Transverse colon (tissue), 3 donors: ENCODE measurements around the gene DNAI1.

Source experiments
- EP300 ChIP-seq: sonication (generic); formaldehyde crosslinking; IDR thresholded peaks from one replicate; pipeline ENCODE4 v1.6.1; 2017; ENCODE audit warnings: antibody characterized with exemption, low read depth
- TF ChIP-seq, protein P1 (sequence below), 5 experiments: fragments of 200-600 bp in 3 of 5; fragments of 450-650 bp in 2 of 5; sonication (generic) in 3 of 5; IDR thresholded peaks; 1 replicate in 2 of 5; 2 replicates in 3 of 5; pipeline ENCODE4 v1.5.1; 2016 to 2017; ENCODE audit warnings: antibody characterized with exemption in 5 of 5, inconsistent platforms in 3 of 5, mild to moderate bottlenecking in 2 of 5, moderate library complexity in 1 of 5

- TF ChIP-seq, protein P1, sequence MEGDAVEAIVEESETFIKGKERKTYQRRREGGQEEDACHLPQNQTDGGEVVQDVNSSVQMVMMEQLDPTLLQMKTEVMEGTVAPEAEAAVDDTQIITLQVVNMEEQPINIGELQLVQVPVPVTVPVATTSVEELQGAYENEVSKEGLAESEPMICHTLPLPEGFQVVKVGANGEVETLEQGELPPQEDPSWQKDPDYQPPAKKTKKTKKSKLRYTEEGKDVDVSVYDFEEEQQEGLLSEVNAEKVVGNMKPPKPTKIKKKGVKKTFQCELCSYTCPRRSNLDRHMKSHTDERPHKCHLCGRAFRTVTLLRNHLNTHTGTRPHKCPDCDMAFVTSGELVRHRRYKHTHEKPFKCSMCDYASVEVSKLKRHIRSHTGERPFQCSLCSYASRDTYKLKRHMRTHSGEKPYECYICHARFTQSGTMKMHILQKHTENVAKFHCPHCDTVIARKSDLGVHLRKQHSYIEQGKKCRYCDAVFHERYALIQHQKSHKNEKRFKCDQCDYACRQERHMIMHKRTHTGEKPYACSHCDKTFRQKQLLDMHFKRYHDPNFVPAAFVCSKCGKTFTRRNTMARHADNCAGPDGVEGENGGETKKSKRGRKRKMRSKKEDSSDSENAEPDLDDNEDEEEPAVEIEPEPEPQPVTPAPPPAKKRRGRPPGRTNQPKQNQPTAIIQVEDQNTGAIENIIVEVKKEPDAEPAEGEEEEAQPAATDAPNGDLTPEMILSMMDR (IDR thresholded peaks at IDR 0.05): no peak
- TF ChIP-seq EP300: no peak
These were observed 12.1 kb upstream of the DNAI1 start for GRCh38 chr9:34446468-34446891.
